ENCODE measurements around the gene ITGAD. TPM values are rescaled to one million over a fixed set of nuclear protein-coding genes. Genes with fewer than 3 reads are reported as not detected.

The ITGAD gene
- polyA plus RNA-seq (2012; rRNA removed), result not detected in 2 replicates
- polyA plus RNA-seq (2012; cell fraction: cytosol; rRNA removed), result not detected in 2 replicates
- not detected in 2 replicates for polyA plus RNA-seq (2012; cell fraction: nucleus; rRNA removed)

GRCh38 chr16:31393056-31393455 is at the start of gene ITGAD:
Gene ITGAD, plus strand, starts transcription at chr16:31393335. Its CDS starts 26 bp downstream, at chr16:31393361.
- H3K4me3 ChIP-seq (ENCODE audit: low read depth in 2 of 2, low read length in 1 of 2), result no peak within 1 kb of the TSS
- H3K9me2 ChIP-seq, result no peaks in the 10 kb centered on the region
- no peaks in the 10 kb centered on the region for H3K9me3 ChIP-seq
- H4K20me1 ChIP-seq (ENCODE audit: insufficient read depth), result no peaks in the 10 kb centered on the region
- no peak within 1 kb of the TSS for H3K9ac ChIP-seq
- H3F3A ChIP-seq (replicated peaks; ENCODE audit: insufficient read depth), result peaks cover 3% of the 10 kb centered on the region
- no peaks in the 10 kb centered on the region for H3K79me2 ChIP-seq (ENCODE audit: insufficient read depth)
- no peaks in the 10 kb centered on the region for H3K4me1 ChIP-seq (ENCODE audit: control insufficient read depth in 1 of 2, insufficient read depth in 2 of 2, low read depth in 1 of 2, low read length in 1 of 2)
- no peak within 1 kb of the TSS for H3K4me2 ChIP-seq
- POLR2A ChIA-PET, result interaction anchor here (0.6 kb wide), 1 partner anchor 319 kb away, joined by 3 read pairs; the partner anchor contains the start of genes ZNF646 and ZNF668
- H3K27me3 ChIP-seq (ENCODE audit: insufficient read depth), result peaks cover 61% of the 10 kb centered on the region
- H2AFZ ChIP-seq (ENCODE audit: low read depth), result no peak within 1 kb of the TSS
- TF ChIP-seq MAX (IDR thresholded peaks at IDR 0.05; ENCODE audit: low read depth), result no peak
- TF ChIP-seq, protein P1, sequence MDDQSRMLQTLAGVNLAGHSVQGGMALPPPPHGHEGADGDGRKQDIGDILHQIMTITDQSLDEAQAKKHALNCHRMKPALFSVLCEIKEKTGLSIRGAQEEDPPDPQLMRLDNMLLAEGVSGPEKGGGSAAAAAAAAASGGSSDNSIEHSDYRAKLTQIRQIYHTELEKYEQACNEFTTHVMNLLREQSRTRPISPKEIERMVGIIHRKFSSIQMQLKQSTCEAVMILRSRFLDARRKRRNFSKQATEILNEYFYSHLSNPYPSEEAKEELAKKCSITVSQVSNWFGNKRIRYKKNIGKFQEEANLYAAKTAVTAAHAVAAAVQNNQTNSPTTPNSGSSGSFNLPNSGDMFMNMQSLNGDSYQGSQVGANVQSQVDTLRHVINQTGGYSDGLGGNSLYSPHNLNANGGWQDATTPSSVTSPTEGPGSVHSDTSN (IDR thresholded peaks at IDR 0.05), result no peak
- no peak for TF ChIP-seq POLR2AphosphoS5 (IDR thresholded peaks at IDR 0.05; ENCODE audit: low read depth, low read length)
- TF ChIP-seq ZBTB33 (IDR thresholded peaks at IDR 0.05; ENCODE audit: borderline replicate concordance, low read depth), result no peak
- TF ChIP-seq TCF12 (IDR thresholded peaks at IDR 0.05), result no peak
- TF ChIP-seq TEAD4 (IDR thresholded peaks at IDR 0.05; ENCODE audit: borderline replicate concordance, insufficient read depth), result no peak
- TF ChIP-seq, protein P2, sequence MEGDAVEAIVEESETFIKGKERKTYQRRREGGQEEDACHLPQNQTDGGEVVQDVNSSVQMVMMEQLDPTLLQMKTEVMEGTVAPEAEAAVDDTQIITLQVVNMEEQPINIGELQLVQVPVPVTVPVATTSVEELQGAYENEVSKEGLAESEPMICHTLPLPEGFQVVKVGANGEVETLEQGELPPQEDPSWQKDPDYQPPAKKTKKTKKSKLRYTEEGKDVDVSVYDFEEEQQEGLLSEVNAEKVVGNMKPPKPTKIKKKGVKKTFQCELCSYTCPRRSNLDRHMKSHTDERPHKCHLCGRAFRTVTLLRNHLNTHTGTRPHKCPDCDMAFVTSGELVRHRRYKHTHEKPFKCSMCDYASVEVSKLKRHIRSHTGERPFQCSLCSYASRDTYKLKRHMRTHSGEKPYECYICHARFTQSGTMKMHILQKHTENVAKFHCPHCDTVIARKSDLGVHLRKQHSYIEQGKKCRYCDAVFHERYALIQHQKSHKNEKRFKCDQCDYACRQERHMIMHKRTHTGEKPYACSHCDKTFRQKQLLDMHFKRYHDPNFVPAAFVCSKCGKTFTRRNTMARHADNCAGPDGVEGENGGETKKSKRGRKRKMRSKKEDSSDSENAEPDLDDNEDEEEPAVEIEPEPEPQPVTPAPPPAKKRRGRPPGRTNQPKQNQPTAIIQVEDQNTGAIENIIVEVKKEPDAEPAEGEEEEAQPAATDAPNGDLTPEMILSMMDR (IDR thresholded peaks at IDR 0.05), result no peak
- no peak for TF ChIP-seq RAD21 (IDR thresholded peaks at IDR 0.05; ENCODE audit: low read length)
- TF ChIP-seq, protein P3, sequence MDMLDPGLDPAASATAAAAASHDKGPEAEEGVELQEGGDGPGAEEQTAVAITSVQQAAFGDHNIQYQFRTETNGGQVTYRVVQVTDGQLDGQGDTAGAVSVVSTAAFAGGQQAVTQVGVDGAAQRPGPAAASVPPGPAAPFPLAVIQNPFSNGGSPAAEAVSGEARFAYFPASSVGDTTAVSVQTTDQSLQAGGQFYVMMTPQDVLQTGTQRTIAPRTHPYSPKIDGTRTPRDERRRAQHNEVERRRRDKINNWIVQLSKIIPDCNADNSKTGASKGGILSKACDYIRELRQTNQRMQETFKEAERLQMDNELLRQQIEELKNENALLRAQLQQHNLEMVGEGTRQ (IDR thresholded peaks at IDR 0.05; ENCODE audit: borderline replicate concordance, low read depth, low read length), result no peak
- no peak for TF ChIP-seq FOXM1 (IDR thresholded peaks at IDR 0.05; ENCODE audit: low read depth)
- no peak for TF ChIP-seq SIN3A (IDR thresholded peaks at IDR 0.05; ENCODE audit: borderline replicate concordance, low read depth, low read length)
- TF ChIP-seq MEF2A (IDR thresholded peaks at IDR 0.05; ENCODE audit: borderline replicate concordance, low read depth), result no peak
- TF ChIP-seq RCOR1 (IDR thresholded peaks at IDR 0.05; ENCODE audit: low read length), result no peak
- TF ChIP-seq MXI1 (IDR thresholded peaks at IDR 0.05; ENCODE audit: low read depth, low read length), result no peak
- H3K36me3 ChIP-seq (replicated peaks in 1 of 2; ENCODE audit: control insufficient read depth in 1 of 2, insufficient read depth in 2 of 2, low read length in 1 of 2), result no peaks in the 10 kb centered on the region
- no peak within 1 kb of the TSS for H3K27ac ChIP-seq (ENCODE audit: low read depth in 2 of 2, low read length in 1 of 2)
- CTCF ChIA-PET, result interaction anchor here (0.7 kb wide), 1 partner anchor 256 kb away, joined by 3 read pairs; no protein-coding TSS in a partner anchor
- DNase-seq, result no peak
- WGBS (ENCODE audit: low lambda C conversion rate), result 9% methylated on average over 5 of the region's 5 CpGs

All from SK-N-SH (cell line).